ENCODE results near the gene NPY2R. TPM values are rescaled to one million over a fixed set of nuclear protein-coding genes. Genes with fewer than 3 reads are reported as not detected.
A peak's percentile ranks its signal among the peaks of the same experiment; 100 is the strongest.

The NPY2R gene
- total and polyA plus RNA-seq, 12 donors, result 0.01 to 0.07 TPM; not detected in 10

- no peaks in the 10 kb centered on the region for H3K27me3 ChIP-seq
- WGBS, 2 donors, result 28 to 82% methylated on average over 1 of the region's 1 CpG
- ATAC-seq, result no peak
- intact Hi-C loops (cut with DNase I), result no loop called here
- no peaks in the 10 kb centered on the region for H3K4me1 ChIP-seq
- no peak for TF ChIP-seq CTCF (IDR thresholded peaks at IDR 0.05)
- no peak overlapping the region for H3K27ac ChIP-seq
- no peaks in the 10 kb centered on the region for H3K9me3 ChIP-seq
- no peaks in the 10 kb centered on the region for H3K36me3 ChIP-seq
- no peak for DNase-seq
- H3K4me3 ChIP-seq, result no peak overlapping the region
These were observed 20.4 kb upstream of the NPY2R start for GRCh38 chr4:155187989-155188388.

GRCh38 chr4:155190099-155190498 is 18.3 kb upstream of the NPY2R start:
- Histone ChIP-seq H3K4me3 (no peak overlapping the region), H3K4me1 (no peaks in the 10 kb centered on the region), H3K36me3 (no peaks in the 10 kb centered on the region), H3K27ac (no peak overlapping the region), H3K9me3 (no peaks in the 10 kb centered on the region), H3K27me3 (no peaks in the 10 kb centered on the region)
- intact Hi-C loops (cut with DNase I), result no loop called here
- TF ChIP-seq CTCF (IDR thresholded peaks at IDR 0.05), result no peak
- no peak for DNase-seq
- no peak for ATAC-seq

GRCh38 chr4:155197757-155198156 is 10.7 kb upstream of the NPY2R start:
- no peak for TF ChIP-seq CTCF (IDR thresholded peaks at IDR 0.05)
- H3K27me3 ChIP-seq, result no peaks in the 10 kb centered on the region
- DNase-seq (no peak), ATAC-seq (no peak)
- H3K4me3 ChIP-seq, result no peak overlapping the region
- 84 to 93% methylated on average over 2 of the region's 2 CpGs for WGBS, 2 donors
- no peak overlapping the region for H3K27ac ChIP-seq
- H3K4me1 ChIP-seq, result no peaks in the 10 kb centered on the region
- intact Hi-C loops (cut with DNase I), result no loop called here
- H3K9me3 ChIP-seq, result no peaks in the 10 kb centered on the region
- no peaks in the 10 kb centered on the region for H3K36me3 ChIP-seq

- ATAC-seq (no peak), DNase-seq (no peak)
- H3K27ac ChIP-seq, result no peak overlapping the region
- no peaks in the 10 kb centered on the region for H3K36me3 ChIP-seq
- H3K9me3 ChIP-seq, result no peaks in the 10 kb centered on the region
- peak overlapping the region in 8 of 10 donors; percentile 4 to 46 (median 25) for H3K4me3 ChIP-seq
- intact Hi-C loops (cut with DNase I), result no loop called here
- peaks cover 10 to 65% (median 40%) of the 10 kb centered on the region in 7 donors for H3K27me3 ChIP-seq
- H3K4me1 ChIP-seq, result peaks cover 0 to 16% (median 8%) of the 10 kb centered on the region in 9 donors
- TF ChIP-seq CTCF (IDR thresholded peaks at IDR 0.05), result no peak
- WGBS, 2 donors, result 2% methylated on average over 26 of the region's 26 CpGs
These were observed 740 bp upstream of the NPY2R start for GRCh38 chr4:155207534-155208257.

Measured in heart right ventricle (tissue), 16 donors.